Left lung (tissue), 10 donors: ENCODE measurements around the gene ZNF710. TPM values are rescaled to one million over a fixed set of nuclear protein-coding genes. Genes with fewer than 3 reads are reported as not detected.
A peak's percentile ranks its signal among the peaks of the same experiment; 100 is the strongest.

ENCODE experiments used
- ATAC-seq: fragments of 200-7000 bp; cut with Tn5 transposase; one replicate; pipeline ENCODE4 v1.9.1; 2020; ENCODE audit warnings: moderate library complexity
- DNase-seq, 4 donors: peaks; one replicate each; pipeline ENCODE4 v3.0.0-alpha.2; 2013 to 2020
- H3K27ac ChIP-seq, 2 donors: fragments of 200-600 bp; sonication (generic) in 1 of 2; one replicate each; pipeline versions ENCODE4 v1.5.0 to v1.8.0; 2020 to 2021
- H3K27me3 ChIP-seq, 2 donors: fragments of 200-600 bp; sonication (generic) in 1 of 2; one replicate each; pipeline versions ENCODE4 v1.5.0 to v1.8.0; 2020 to 2021
- H3K36me3 ChIP-seq, 2 donors: fragments of 200-600 bp; sonication (generic) in 1 of 2; one replicate each; pipeline versions ENCODE4 v1.5.0 to v1.8.0; 2020 to 2021
- H3K4me1 ChIP-seq, 2 donors: fragments of 200-600 bp; one replicate each; pipeline ENCODE4 v1.8.0; 2021
- H3K4me3 ChIP-seq, 2 donors: fragments of 200-600 bp; sonication (generic) in 1 of 2; one replicate each; pipeline versions ENCODE4 v1.5.0 to v1.8.0; 2020 to 2021; ENCODE audit warnings: mild to moderate bottlenecking in 1 of 2
- H3K9me3 ChIP-seq, 2 donors: fragments of 200-600 bp; sonication (generic) in 1 of 2; one replicate each; pipeline versions ENCODE4 v1.5.0 to v1.8.0; 2020 to 2021
- intact Hi-C, 2 donors: fragments of 100-400 bp; cut with DNase I; formaldehyde crosslinking; loops; one replicate each; pipeline versions ENCODE4 v1.11.2 to v1.14.2; 2022
- polyA plus RNA-seq, 6 donors: library from polyadenylated mRNA; unstranded; fragments of 120-200 nt; gene quantifications; one replicate each; pipeline ENCODE4 v1.2.1, GENCODE V29; 2013; ENCODE audit not compliant: insufficient read length in 6 of 6
- total RNA-seq, 2 donors: library from RNA; stranded (reverse); fragmentation: NEBNext Ultra II Directional; extraction: Animal tissue kit (Norgen Biotek cat#: 25700); gene quantifications; one replicate each; pipeline ENCODE4 v1.2.1, GENCODE V29; 2021
- TF ChIP-seq, protein P1 (sequence below), 2 donors: fragments of 200-600 bp; sonication (generic) in 1 of 2; IDR thresholded peaks; one replicate each; pipeline versions ENCODE4 v1.5.0 to v1.8.0; 2021; ENCODE audit warnings: antibody characterized with exemption in 2 of 2
- donor health status: DM: no; HTN: yes; CAD: no.
- donor health status: DM: no; HTN: no; CAD: no.

ZNF710 gene
- total and polyA plus RNA-seq, 8 donors = 27.9 to 53.7 (median 39.9) TPM

DNA sequence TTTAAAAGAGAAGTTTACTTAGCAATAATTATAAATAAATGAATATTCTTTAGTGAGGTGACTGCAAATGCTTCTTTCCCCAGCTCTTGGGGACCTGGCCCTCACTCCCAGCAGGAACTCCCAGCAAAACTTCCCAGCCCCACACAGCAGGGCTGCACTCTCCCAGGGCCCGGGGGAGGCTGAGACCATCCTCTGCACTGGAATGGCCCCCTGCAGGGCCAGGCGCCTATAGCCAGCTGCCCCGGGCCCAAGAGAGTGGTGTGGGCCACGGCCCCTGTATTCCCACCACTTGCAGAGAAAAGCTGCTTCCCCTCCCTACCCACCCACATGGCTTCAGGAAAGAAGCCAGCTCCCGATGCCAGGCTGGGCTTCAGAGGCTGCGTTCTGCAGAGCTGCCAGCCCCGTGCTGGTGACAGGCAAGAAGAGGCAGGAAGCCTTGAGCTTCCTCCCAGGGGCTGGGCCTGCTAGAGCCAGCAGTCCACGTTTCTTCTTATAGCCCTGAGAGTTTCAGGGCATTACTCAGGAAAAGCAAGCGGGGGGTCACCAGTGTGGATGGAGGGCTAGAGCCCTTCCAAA, 81.1 kb downstream of the ZNF710 start:
- intact Hi-C loops = loop anchor here in 1 of 2 donors (5.0 kb wide), 1 partner anchor 180 kb away; no protein-coding TSS in a partner anchor
- DNase-seq (no peak), ATAC-seq (no peak)
- no peaks in the 10 kb centered on the region for H3K9me3 ChIP-seq
- H3K4me3 ChIP-seq = no peak overlapping the region
- no peaks in the 10 kb centered on the region for H3K27me3 ChIP-seq
- H3K36me3 ChIP-seq = peaks cover 0 to 90% of the 10 kb centered on the region in 2 donors
- TF ChIP-seq, protein P1, sequence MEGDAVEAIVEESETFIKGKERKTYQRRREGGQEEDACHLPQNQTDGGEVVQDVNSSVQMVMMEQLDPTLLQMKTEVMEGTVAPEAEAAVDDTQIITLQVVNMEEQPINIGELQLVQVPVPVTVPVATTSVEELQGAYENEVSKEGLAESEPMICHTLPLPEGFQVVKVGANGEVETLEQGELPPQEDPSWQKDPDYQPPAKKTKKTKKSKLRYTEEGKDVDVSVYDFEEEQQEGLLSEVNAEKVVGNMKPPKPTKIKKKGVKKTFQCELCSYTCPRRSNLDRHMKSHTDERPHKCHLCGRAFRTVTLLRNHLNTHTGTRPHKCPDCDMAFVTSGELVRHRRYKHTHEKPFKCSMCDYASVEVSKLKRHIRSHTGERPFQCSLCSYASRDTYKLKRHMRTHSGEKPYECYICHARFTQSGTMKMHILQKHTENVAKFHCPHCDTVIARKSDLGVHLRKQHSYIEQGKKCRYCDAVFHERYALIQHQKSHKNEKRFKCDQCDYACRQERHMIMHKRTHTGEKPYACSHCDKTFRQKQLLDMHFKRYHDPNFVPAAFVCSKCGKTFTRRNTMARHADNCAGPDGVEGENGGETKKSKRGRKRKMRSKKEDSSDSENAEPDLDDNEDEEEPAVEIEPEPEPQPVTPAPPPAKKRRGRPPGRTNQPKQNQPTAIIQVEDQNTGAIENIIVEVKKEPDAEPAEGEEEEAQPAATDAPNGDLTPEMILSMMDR (IDR thresholded peaks at IDR 0.05) = no peak
- H3K4me1 ChIP-seq = peaks cover 0 to 15% of the 10 kb centered on the region in 2 donors
- H3K27ac ChIP-seq = peak overlapping the region in 1 of 2 donors; percentile 41

DNA sequence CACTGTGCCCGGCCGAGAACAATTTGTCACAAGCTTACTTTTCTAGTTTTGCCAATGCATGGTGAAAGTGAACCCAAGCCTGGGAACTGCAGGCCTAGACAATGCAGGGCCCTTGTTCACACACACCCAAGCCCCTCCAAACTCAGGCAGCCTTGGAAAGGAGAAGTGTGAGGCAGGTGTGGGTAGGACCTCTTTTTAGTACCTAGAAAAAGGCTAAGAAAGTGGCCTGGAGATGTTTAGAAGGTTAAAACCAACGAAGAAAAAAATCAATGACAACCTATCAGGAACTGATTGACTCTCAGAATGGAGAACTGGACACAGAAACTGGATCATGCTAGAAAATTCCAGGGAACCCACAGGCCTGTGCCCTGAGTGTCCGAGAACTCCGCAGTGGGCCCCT, 82.3 kb downstream of the ZNF710 start:
- Histone ChIP-seq H3K36me3 (peaks cover 0 to 91% of the 10 kb centered on the region in 2 donors), H3K9me3 (no peaks in the 10 kb centered on the region), H3K27ac (peak overlapping the region in 1 of 2 donors; percentile 14), H3K4me1 (peaks cover 0 to 15% of the 10 kb centered on the region in 2 donors), H3K4me3 (no peak overlapping the region), H3K27me3 (no peaks in the 10 kb centered on the region)
- TF ChIP-seq, protein P1 (IDR thresholded peaks at IDR 0.05) = no peak
- no peak for DNase-seq
- no peak for ATAC-seq
- intact Hi-C loops = loop anchor here in 1 of 2 donors (5.0 kb wide), 1 partner anchor 181 kb away; no protein-coding TSS in a partner anchor

DNA sequence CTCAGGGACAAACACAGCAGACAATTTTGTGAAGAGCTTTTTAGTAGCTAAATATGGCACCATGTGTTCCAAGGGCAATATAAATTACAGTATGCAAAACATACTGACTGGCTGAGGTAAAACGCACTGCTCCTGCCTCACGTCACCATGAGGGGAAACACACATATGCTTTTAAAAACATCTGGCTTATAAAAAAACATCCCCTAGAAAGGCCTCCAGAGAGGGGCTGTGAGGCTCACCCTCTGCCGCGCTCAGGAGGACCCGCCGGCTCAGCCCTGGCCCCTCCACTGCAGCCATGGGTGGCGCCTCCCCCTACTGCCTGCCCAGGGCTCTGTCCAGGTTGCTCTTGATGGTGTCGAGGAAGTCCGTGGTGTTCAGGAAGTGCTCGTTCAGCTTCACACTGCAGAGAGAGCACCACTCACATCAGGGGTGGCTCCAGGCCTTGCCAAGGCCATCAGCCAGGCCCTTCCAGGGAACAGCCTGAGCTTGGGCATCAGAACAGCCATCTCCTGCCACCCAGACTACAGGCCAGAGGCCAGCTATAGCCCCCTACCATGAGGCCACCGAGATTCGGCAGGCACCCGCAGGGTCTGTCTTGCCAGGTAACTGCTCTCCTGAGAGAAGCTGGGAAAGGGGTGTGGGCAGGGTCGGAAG, 83.0 kb downstream of the ZNF710 start:
- peaks cover 0 to 15% of the 10 kb centered on the region in 2 donors for H3K4me1 ChIP-seq
- H3K36me3 ChIP-seq = peaks cover 0 to 91% of the 10 kb centered on the region in 2 donors
- no peak overlapping the region for H3K27ac ChIP-seq
- ATAC-seq (no peak), DNase-seq (no peak)
- no peaks in the 10 kb centered on the region for H3K9me3 ChIP-seq
- intact Hi-C loops = loop anchor here in 1 of 2 donors (5.0 kb wide), 1 partner anchor 182 kb away; no protein-coding TSS in a partner anchor
- TF ChIP-seq, protein P1 (IDR thresholded peaks at IDR 0.05) = no peak
- no peak overlapping the region for H3K4me3 ChIP-seq
- H3K27me3 ChIP-seq = no peaks in the 10 kb centered on the region

DNA sequence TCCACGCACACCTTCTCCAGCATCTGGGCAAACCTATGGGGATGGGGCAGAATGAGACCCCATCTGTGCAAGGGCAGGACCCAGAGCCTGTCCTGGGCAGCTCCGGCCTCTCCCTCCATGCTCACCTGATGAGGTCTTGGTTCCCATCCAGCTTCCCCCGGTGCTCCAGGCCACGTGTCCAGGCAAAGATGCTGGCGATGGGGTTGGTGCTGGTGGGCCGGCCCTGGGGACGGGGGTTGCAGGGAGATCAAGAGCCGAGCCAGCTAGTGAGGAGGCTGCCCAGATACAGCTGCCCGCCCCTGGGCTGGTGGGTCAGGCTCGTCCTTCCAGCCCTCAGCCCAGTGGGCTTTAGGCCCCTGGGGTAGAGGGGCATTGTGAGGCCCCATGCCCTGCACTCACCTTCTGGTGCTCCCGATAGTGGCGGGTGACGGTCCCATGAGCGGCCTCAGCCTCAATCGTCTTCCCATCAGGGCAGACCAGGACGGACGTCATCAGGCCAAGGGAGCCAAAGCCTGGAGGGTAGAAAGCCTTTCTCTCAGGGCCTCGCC, 83.8 kb downstream of the ZNF710 start:
- Histone ChIP-seq H3K27me3 (no peaks in the 10 kb centered on the region), H3K9me3 (no peaks in the 10 kb centered on the region), H3K4me1 (peaks cover 0 to 15% of the 10 kb centered on the region in 2 donors), H3K36me3 (peaks cover 0 to 91% of the 10 kb centered on the region in 2 donors), H3K27ac (peak overlapping the region in 1 of 2 donors; percentile 55), H3K4me3 (no peak overlapping the region)
- TF ChIP-seq, protein P1 (IDR thresholded peaks at IDR 0.05) = no peak
- ATAC-seq (no peak), DNase-seq (no peak)
- intact Hi-C loops = loop anchor here in 1 of 2 donors (5.0 kb wide), 1 partner anchor 183 kb away; no protein-coding TSS in a partner anchor

DNA sequence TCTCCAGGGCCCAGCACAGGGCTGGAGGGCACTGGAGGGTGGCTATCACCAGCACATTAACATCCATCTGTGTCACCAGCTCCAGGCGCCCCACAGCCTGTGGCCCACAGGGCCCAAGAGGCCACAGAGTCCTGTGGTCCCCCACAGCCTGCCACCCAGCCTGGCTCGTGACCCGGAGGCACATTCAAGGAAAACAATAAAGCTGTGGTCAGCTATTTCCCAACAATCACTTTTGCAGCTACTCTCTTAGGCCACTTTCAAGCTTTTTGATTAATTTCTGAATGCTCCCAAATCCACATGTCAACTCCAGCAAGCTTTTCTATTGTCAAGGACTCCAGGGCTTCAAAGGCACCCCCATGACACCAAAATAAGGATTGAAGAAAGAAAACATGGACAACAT, 84.4 kb downstream of the ZNF710 start:
- intact Hi-C loops = no loop called here

More for the DNA sequence above, 84.4 kb downstream of the ZNF710 start:
- TF ChIP-seq, protein P1 (IDR thresholded peaks at IDR 0.05) = no peak
- peaks cover 0 to 91% of the 10 kb centered on the region in 2 donors for H3K36me3 ChIP-seq
- H3K27ac ChIP-seq = peak overlapping the region in 1 of 2 donors; percentile 55
- H3K4me1 ChIP-seq = peaks cover 0 to 15% of the 10 kb centered on the region in 2 donors
- H3K4me3 ChIP-seq = no peak overlapping the region
- no peaks in the 10 kb centered on the region for H3K9me3 ChIP-seq
- DNase-seq (no peak), ATAC-seq (no peak)
- no peaks in the 10 kb centered on the region for H3K27me3 ChIP-seq
